ENCODE measurements around the gene LPCAT1.

- TF ChIP-seq POLR2A (IDR thresholded peaks at IDR 0.05; ENCODE audit: low read length) = no peak
- TF ChIP-seq GATA1 (IDR thresholded peaks at IDR 0.05; ENCODE audit: low read depth, low read length) = no peak
These were observed 43.5 kb downstream of the LPCAT1 start for GRCh38 chr5:1480217-1480616.
